Measurements from ENCODE around the gene CAMLG. TPM values are rescaled to one million over a fixed set of nuclear protein-coding genes. Genes with fewer than 3 reads are reported as not detected.

CAMLG gene
- polyA plus RNA-seq, 1 of the 3 experiments (the other 2 are of a cell fraction) = 16.9 TPM

GRCh38 chr5:134769206-134769605 lies 30.9 kb downstream of the CAMLG start:
- WGBS (ENCODE audit: low lambda C conversion rate) = 70% methylated on average over 4 of the region's 4 CpGs

More at GRCh38 chr5:134769206-134769605, 30.9 kb downstream of the CAMLG start:
- H3K4me2 ChIP-seq = no peak overlapping the region
- H3K9ac ChIP-seq = no peak overlapping the region
- H3K27ac ChIP-seq (ENCODE audit: low read depth in 2 of 2, low read length in 1 of 2) = no peak overlapping the region
- H3K4me3 ChIP-seq (ENCODE audit: low read depth in 2 of 2, low read length in 1 of 2) = no peak overlapping the region
- H3K9me3 ChIP-seq = no peaks in the 10 kb centered on the region
- no peaks in the 10 kb centered on the region for H3K4me1 ChIP-seq (ENCODE audit: control insufficient read depth in 1 of 2, insufficient read depth in 2 of 2, low read depth in 1 of 2, low read length in 1 of 2)
- DNase-seq = no peak
- H3F3A ChIP-seq (replicated peaks; ENCODE audit: insufficient read depth) = peaks cover 13% of the 10 kb centered on the region
- no peak overlapping the region for H2AFZ ChIP-seq (ENCODE audit: low read depth)
- H3K36me3 ChIP-seq (replicated peaks in 1 of 2; ENCODE audit: control insufficient read depth in 1 of 2, insufficient read depth in 2 of 2, low read length in 1 of 2) = peaks cover 45 to 74% of the 10 kb centered on the region in 2 experiments
- ChIA-PET POLR2A (no interaction called here), CTCF (no interaction called here)
- no peaks in the 10 kb centered on the region for H3K9me2 ChIP-seq
- H3K79me2 ChIP-seq (ENCODE audit: insufficient read depth) = peaks cover 51% of the 10 kb centered on the region
- no peaks in the 10 kb centered on the region for H4K20me1 ChIP-seq (ENCODE audit: insufficient read depth)
- no peaks in the 10 kb centered on the region for H3K27me3 ChIP-seq (ENCODE audit: insufficient read depth)
- TF ChIP-seq CHD2 (IDR thresholded peaks at IDR 0.05; ENCODE audit: low read length, partially characterized antibody) (no peak), MEF2A (IDR thresholded peaks at IDR 0.05; ENCODE audit: borderline replicate concordance, low read depth) (no peak), ELF1 (IDR thresholded peaks at IDR 0.05) (no peak), MXI1 (IDR thresholded peaks at IDR 0.05; ENCODE audit: low read depth, low read length) (no peak), POLR2AphosphoS5 (IDR thresholded peaks at IDR 0.05; ENCODE audit: low read depth, low read length) (no peak), NFIC (IDR thresholded peaks at IDR 0.05; ENCODE audit: borderline replicate concordance) (no peak), RAD21 (IDR thresholded peaks at IDR 0.05; ENCODE audit: low read length) (no peak), REST (IDR thresholded peaks at IDR 0.05; ENCODE audit: low read depth, low read length) (no peak), PBX3 (IDR thresholded peaks at IDR 0.05) (no peak), TEAD4 (IDR thresholded peaks at IDR 0.05; ENCODE audit: borderline replicate concordance, insufficient read depth) (no peak), SMC3 (IDR thresholded peaks at IDR 0.05; ENCODE audit: low read depth, low read length) (no peak), GABPA (IDR thresholded peaks at IDR 0.05; ENCODE audit: low read depth) (no peak)
- TF ChIP-seq, protein P1, sequence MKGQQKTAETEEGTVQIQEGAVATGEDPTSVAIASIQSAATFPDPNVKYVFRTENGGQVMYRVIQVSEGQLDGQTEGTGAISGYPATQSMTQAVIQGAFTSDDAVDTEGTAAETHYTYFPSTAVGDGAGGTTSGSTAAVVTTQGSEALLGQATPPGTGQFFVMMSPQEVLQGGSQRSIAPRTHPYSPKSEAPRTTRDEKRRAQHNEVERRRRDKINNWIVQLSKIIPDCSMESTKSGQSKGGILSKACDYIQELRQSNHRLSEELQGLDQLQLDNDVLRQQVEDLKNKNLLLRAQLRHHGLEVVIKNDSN (IDR thresholded peaks at IDR 0.05; ENCODE audit: borderline replicate concordance, low read depth) = no peak
